GM21381 (cell line): ENCODE results near the gene CABLES2.

ENCODE experiments used
- ATAC-seq: cut with Tn5 transposase; IDR thresholded peaks from one replicate; pipeline ENCODE4 v1.9.1; 2021; ENCODE audit warnings: mild to moderate bottlenecking, moderate library complexity; ENCODE audit not compliant: unreplicated experiment

Gene CABLES2

GRCh38 chr20:62351469-62352401, 55.4 kb downstream of the CABLES2 start:
- no peak for ATAC-seq

GRCh38 chr20:62350629-62351422, 56.3 kb downstream of the CABLES2 start:
- ATAC-seq, result no peak

- ATAC-seq, result no peak
Measured at GRCh38 chr20:62350098-62350628, 56.9 kb downstream of the CABLES2 start.

GRCh38 chr20:62349556-62350097, 57.5 kb downstream of the CABLES2 start:
- no peak for ATAC-seq

GRCh38 chr20:62348604-62349003, 58.5 kb downstream of the CABLES2 start:
- ATAC-seq, result no peak

GRCh38 chr20:62347445-62347844, 59.6 kb downstream of the CABLES2 start:
- no peak for ATAC-seq

- ATAC-seq, result no peak
Measured at GRCh38 chr20:62347151-62347404, 60.0 kb downstream of the CABLES2 start.

- no peak for ATAC-seq
Measured at GRCh38 chr20:62346398-62347150, 60.5 kb downstream of the CABLES2 start.

- ATAC-seq, result no peak
Measured at GRCh38 chr20:62345681-62346370, 61.3 kb downstream of the CABLES2 start.

- ATAC-seq, result no peak
Measured at GRCh38 chr20:62344782-62345181, 62.3 kb downstream of the CABLES2 start.

- ATAC-seq, result no peak
Measured at GRCh38 chr20:62344092-62344491, 63.0 kb downstream of the CABLES2 start.

GRCh38 chr20:62342910-62343309, 64.2 kb downstream of the CABLES2 start:
- ATAC-seq, result no peak

- peak; percentile 73 for ATAC-seq
Measured at GRCh38 chr20:62339647-62340062, 67.4 kb downstream of the CABLES2 start.
